ENCODE data around the gene EDEM2. TPM values are rescaled to one million over a fixed set of nuclear protein-coding genes. Genes with fewer than 3 reads are reported as not detected.
"Not testable (repeated sequence)": the region's sequence is repeated elsewhere in the genome, so short reads cannot be mapped to it uniquely, and the experiment has no call there.

Gene EDEM2
- total and polyA plus RNA-seq, 2 donors: 15.1 to 17.8 TPM

GRCh38 chr20:35077872-35078271, 69.3 kb downstream of the EDEM2 start:
- WGBS: 95% methylated on average over 5 of the region's 5 CpGs
- H3K4me3 ChIP-seq (ENCODE audit: low read depth, low read length): no peak overlapping the region
- DNase-seq (ENCODE audit: extremely low spot score): no peak
- H3K36me3 ChIP-seq (ENCODE audit: insufficient read depth): peaks cover 6% of the 10 kb centered on the region
- H3K27ac ChIP-seq (ENCODE audit: low read depth): no peak overlapping the region
- no peaks in the 10 kb centered on the region for H3K4me1 ChIP-seq (ENCODE audit: insufficient read depth)

- Histone ChIP-seq H3K27ac (ENCODE audit: low read depth) (no peak overlapping the region), H3K4me1 (ENCODE audit: insufficient read depth) (no peaks in the 10 kb centered on the region), H3K4me3 (ENCODE audit: low read depth, low read length) (no peak overlapping the region), H3K36me3 (ENCODE audit: insufficient read depth) (peaks cover 6% of the 10 kb centered on the region)
- DNase-seq (ENCODE audit: extremely low spot score): no peak
- 98% methylated on average over 5 of the region's 5 CpGs for WGBS
Observed at GRCh38 chr20:35077341-35077740, 69.8 kb downstream of the EDEM2 start.

- not testable (repeated sequence) for H3K36me3 ChIP-seq (ENCODE audit: insufficient read depth); H3K27ac ChIP-seq (ENCODE audit: low read depth); H3K4me1 ChIP-seq (ENCODE audit: insufficient read depth); H3K4me3 ChIP-seq (ENCODE audit: low read depth, low read length); DNase-seq (ENCODE audit: extremely low spot score)
- WGBS: 92% methylated on average over 8 of the region's 8 CpGs
Observed at GRCh38 chr20:35071436-35072153, 75.5 kb downstream of the EDEM2 start.

GRCh38 chr20:35066194-35066593, 80.9 kb downstream of the EDEM2 start:
- 87% methylated on average over 6 of the region's 6 CpGs for WGBS
- no peak for DNase-seq (ENCODE audit: extremely low spot score)
- Histone ChIP-seq H3K36me3 (ENCODE audit: insufficient read depth) (peaks cover 2% of the 10 kb centered on the region), H3K4me3 (ENCODE audit: low read depth, low read length) (no peak overlapping the region), H3K4me1 (ENCODE audit: insufficient read depth) (no peaks in the 10 kb centered on the region), H3K27ac (ENCODE audit: low read depth) (no peak overlapping the region)

Small RNA genes lying within 50 kb of the gene (small RNA-seq; reads per million reads assigned to genes)
- gene RF00275 (not detected), gene RNA5SP483 (not detected)

Other genes starting within 250 kb of the EDEM2 start
- gene GSS, start 191.5 kb downstream of the EDEM2 start, total RNA-seq: 24.9 TPM
- 27.2 TPM for gene GSS, start 191.5 kb downstream of the EDEM2 start, polyA plus RNA-seq
- gene MYH7B, start 191.5 kb downstream of the EDEM2 start, total RNA-seq: 4.3 TPM
- 0.81 TPM for gene MYH7B, start 191.5 kb downstream of the EDEM2 start, polyA plus RNA-seq
- 52.3 TPM for gene TRPC4AP, start 54.5 kb downstream of the EDEM2 start, total RNA-seq
- 40.0 TPM for gene TRPC4AP, start 54.5 kb downstream of the EDEM2 start, polyA plus RNA-seq
- 43.0 TPM for gene PROCR, start 24.7 kb upstream of the EDEM2 start, total RNA-seq
- 54.6 TPM for gene PROCR, start 24.7 kb upstream of the EDEM2 start, polyA plus RNA-seq
- gene MMP24, start 79.4 kb upstream of the EDEM2 start, total RNA-seq: 1.5 TPM
- 0.67 TPM for gene MMP24, start 79.4 kb upstream of the EDEM2 start, polyA plus RNA-seq
- 13.4 TPM for gene MMP24OS, start 130.8 kb upstream of the EDEM2 start, total RNA-seq
- gene MMP24OS, start 130.8 kb upstream of the EDEM2 start, polyA plus RNA-seq: 38.0 TPM
- 66.2 TPM for gene EIF6, start 137.4 kb upstream of the EDEM2 start, total RNA-seq
- gene EIF6, start 137.4 kb upstream of the EDEM2 start, polyA plus RNA-seq: 141 TPM
- gene FAM83C, start 145.1 kb upstream of the EDEM2 start, total RNA-seq: 0.21 TPM
- gene FAM83C, start 145.1 kb upstream of the EDEM2 start, polyA plus RNA-seq: 0.18 TPM